HepG2 (cell line): ENCODE measurements around the gene ZDHHC14. TPM values are rescaled to one million over a fixed set of nuclear protein-coding genes. Genes with fewer than 3 reads are reported as not detected.

Experiments
- AGO2 ChIP-seq: fragments of 200-400 bp; formaldehyde crosslinking; optimal IDR thresholded peaks from 2 replicates; pipeline ENCODE3; 2017; ENCODE audit warnings: mild to moderate bottlenecking, low read depth, low read length, moderate library complexity
- ARID4A ChIP-seq: sonication (generic); formaldehyde crosslinking; IDR thresholded peaks from 2 replicates; pipeline ENCODE4 v1.5.0; 2020; ENCODE audit warnings: mild to moderate bottlenecking, missing genetic modification reagents, borderline replicate concordance
- DMAP1 ChIP-seq: IDR thresholded peaks from 2 replicates; pipeline ENCODE4 v1.6.1; 2016
- FIP1L1 ChIP-seq: fragments of 200-400 bp; formaldehyde crosslinking; IDR thresholded peaks from 2 replicates; pipeline ENCODE4 v1.6.1; 2018; ENCODE audit warnings: low read depth, mild to moderate bottlenecking, low read length, moderate library complexity, borderline replicate concordance; ENCODE audit not compliant: insufficient read depth
- HDAC1 ChIP-seq: sonication (generic); formaldehyde crosslinking; IDR thresholded peaks from 2 replicates; pipeline ENCODE4 v1.5.1; 2020; ENCODE audit warnings: mild to moderate bottlenecking, missing genetic modification reagents
- HNF4A ChIP-seq: sonication (generic); formaldehyde crosslinking; IDR thresholded peaks from 2 replicates; pipeline ENCODE4 v1.4.0; 2020; ENCODE audit warnings: missing genetic modification reagents
- MTA1 ChIP-seq: sonication (generic); formaldehyde crosslinking; IDR thresholded peaks from 2 replicates; pipeline ENCODE4 v1.4.0; 2020; ENCODE audit warnings: missing genetic modification reagents, mild to moderate bottlenecking, borderline replicate concordance
- NR3C1 ChIP-seq: sonication (generic); formaldehyde crosslinking; IDR thresholded peaks from 2 replicates; pipeline ENCODE4 v1.4.0; 2020; ENCODE audit warnings: missing genetic modification reagents
- SOX5 ChIP-seq: IDR thresholded peaks from 2 replicates; pipeline ENCODE4 v1.6.1; 2016; ENCODE audit warnings: borderline replicate concordance
- ZNF224 ChIP-seq: sonication (generic); formaldehyde crosslinking; IDR thresholded peaks from 2 replicates; pipeline ENCODE4 v1.5.0; 2020; ENCODE audit warnings: mild to moderate bottlenecking, missing genetic modification reagents
- ZSCAN29 ChIP-seq: sonication (generic); formaldehyde crosslinking; conservative IDR thresholded peaks from 2 replicates; pipeline ENCODE4 v1.4.0; 2020; ENCODE audit warnings: mild to moderate bottlenecking, missing genetic modification reagents
- polyA plus RNA-seq, 8 experiments: library from polyadenylated mRNA; depleted of rRNA in 3 of 8; stranded (reverse) in 7 of 8; unstranded in 1 of 8; fragments of >200 nt; fragmentation: Illumina TruSeq in 4 of 8; extraction: Trizol in 4 of 8; gene quantifications; 2 replicates each; pipeline versions ENCODE4 v1.2.1 to v1.2.3, GENCODE V29; 2011 to 2016; ENCODE audit warnings: low read depth in 4 of 8, missing spikeins in 1 of 8, mixed read lengths in 1 of 8; ENCODE audit not compliant: insufficient read depth in 1 of 8
- total RNA-seq, 5 experiments: library from RNA; depleted of rRNA; stranded (reverse); fragments of >200 nt; fragmentation: Illumina TruSeq; extraction: Trizol; gene quantifications; 2 replicates each; pipeline ENCODE4 v1.2.3, GENCODE V29; 2016; ENCODE audit warnings: low read depth in 1 of 5
- TF ChIP-seq, protein P1 (sequence below): sonication (generic); formaldehyde crosslinking; IDR thresholded peaks from 2 replicates; pipeline ENCODE4 v1.4.0; 2020; ENCODE audit warnings: mild to moderate bottlenecking, missing genetic modification reagents, borderline replicate concordance
- TF ChIP-seq, protein P2 (sequence below), 2 experiments: sonication (generic) in 1 of 2; formaldehyde crosslinking in 1 of 2; IDR thresholded peaks; 2 replicates each; pipeline versions ENCODE4 v1.4.0 to v1.6.1; 2016 to 2020; ENCODE audit warnings: borderline replicate concordance in 1 of 2, low read depth in 1 of 2, mild to moderate bottlenecking in 1 of 2, missing genetic modification reagents in 1 of 2

ZDHHC14 gene
- total and polyA plus RNA-seq, 2 of the 13 experiments (the other 11 are each of a cell fraction or from before 2014, with no cell fraction given) = 3.7 to 9.5 TPM

DNA sequence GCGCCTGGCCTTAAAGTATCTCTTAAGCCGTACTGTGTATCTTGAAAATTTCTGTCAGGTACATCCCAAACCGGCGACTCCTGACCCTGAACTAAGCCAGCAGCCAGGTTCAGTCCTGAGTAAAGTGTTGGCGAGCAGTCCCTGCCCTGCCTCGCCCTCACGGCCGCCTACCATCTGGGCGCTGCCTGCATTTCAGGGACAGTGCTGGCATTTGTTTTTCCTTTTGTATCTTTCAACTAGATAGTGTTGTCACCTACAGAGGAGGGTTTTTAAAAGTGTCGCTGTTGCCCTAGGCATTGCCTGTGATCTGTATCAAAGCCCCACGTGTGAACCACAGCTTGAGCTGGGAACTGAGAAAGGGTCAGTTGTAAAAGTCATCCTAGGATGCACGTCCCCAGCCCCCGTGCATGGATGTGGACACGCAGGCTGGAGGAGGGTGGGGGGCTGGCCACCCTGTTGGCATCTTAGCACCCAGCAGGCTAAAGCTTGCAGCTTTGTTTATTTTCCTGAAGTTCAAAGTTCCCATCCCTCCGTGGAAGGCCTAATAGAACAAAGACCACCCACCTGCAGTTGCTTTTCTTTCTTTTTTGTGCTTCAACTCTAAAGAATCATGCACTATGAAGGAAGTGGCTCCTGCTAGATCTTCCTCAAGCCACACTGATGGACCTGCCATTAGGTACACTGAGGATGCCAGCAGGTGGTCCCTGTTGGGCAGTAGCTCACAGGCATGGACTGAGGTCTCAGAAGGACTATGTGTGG lies 136.8 kb downstream of the ZDHHC14 start (continued):
- TF ChIP-seq FIP1L1 (no peak), DMAP1 (CRISPR knock-in tag) (no peak), MTA1 (CRISPR knock-in tag) (peak; percentile 89; the same call in 1 of the 2 replicates), ZNF224 (peak; percentile 66; the same call in 1 of the 2 replicates), HNF4A (CRISPR knock-in tag) (peak; percentile 76), ZSCAN29 (CRISPR knock-in tag) (no peak), ARID4A (CRISPR knock-in tag) (peak; percentile 50; the same call in 1 of the 2 replicates), HDAC1 (CRISPR knock-in tag) (peak; percentile 71), NR3C1 (CRISPR knock-in tag) (no peak), AGO2 (no peak), SOX5 (CRISPR knock-in tag) (peak; percentile 85)
- TF ChIP-seq, protein P1, sequence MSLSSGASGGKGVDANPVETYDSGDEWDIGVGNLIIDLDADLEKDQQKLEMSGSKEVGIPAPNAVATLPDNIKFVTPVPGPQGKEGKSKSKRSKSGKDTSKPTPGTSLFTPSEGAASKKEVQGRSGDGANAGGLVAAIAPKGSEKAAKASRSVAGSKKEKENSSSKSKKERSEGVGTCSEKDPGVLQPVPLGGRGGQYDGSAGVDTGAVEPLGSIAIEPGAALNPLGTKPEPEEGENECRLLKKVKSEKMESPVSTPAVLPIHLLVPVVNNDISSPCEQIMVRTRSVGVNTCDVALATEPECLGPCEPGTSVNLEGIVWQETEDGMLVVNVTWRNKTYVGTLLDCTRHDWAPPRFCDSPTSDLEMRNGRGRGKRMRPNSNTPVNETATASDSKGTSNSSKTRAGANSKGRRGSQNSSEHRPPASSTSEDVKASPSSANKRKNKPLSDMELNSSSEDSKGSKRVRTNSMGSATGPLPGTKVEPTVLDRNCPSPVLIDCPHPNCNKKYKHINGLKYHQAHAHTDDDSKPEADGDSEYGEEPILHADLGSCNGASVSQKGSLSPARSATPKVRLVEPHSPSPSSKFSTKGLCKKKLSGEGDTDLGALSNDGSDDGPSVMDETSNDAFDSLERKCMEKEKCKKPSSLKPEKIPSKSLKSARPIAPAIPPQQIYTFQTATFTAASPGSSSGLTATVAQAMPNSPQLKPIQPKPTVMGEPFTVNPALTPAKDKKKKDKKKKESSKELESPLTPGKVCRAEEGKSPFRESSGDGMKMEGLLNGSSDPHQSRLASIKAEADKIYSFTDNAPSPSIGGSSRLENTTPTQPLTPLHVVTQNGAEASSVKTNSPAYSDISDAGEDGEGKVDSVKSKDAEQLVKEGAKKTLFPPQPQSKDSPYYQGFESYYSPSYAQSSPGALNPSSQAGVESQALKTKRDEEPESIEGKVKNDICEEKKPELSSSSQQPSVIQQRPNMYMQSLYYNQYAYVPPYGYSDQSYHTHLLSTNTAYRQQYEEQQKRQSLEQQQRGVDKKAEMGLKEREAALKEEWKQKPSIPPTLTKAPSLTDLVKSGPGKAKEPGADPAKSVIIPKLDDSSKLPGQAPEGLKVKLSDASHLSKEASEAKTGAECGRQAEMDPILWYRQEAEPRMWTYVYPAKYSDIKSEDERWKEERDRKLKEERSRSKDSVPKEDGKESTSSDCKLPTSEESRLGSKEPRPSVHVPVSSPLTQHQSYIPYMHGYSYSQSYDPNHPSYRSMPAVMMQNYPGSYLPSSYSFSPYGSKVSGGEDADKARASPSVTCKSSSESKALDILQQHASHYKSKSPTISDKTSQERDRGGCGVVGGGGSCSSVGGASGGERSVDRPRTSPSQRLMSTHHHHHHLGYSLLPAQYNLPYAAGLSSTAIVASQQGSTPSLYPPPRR (CRISPR knock-in tag) = peak; percentile 88
- TF ChIP-seq, protein P2, sequence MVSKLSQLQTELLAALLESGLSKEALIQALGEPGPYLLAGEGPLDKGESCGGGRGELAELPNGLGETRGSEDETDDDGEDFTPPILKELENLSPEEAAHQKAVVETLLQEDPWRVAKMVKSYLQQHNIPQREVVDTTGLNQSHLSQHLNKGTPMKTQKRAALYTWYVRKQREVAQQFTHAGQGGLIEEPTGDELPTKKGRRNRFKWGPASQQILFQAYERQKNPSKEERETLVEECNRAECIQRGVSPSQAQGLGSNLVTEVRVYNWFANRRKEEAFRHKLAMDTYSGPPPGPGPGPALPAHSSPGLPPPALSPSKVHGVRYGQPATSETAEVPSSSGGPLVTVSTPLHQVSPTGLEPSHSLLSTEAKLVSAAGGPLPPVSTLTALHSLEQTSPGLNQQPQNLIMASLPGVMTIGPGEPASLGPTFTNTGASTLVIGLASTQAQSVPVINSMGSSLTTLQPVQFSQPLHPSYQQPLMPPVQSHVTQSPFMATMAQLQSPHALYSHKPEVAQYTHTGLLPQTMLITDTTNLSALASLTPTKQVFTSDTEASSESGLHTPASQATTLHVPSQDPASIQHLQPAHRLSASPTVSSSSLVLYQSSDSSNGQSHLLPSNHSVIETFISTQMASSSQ (IDR thresholded peaks at IDR 0.05; ENCODE audit: low read depth) = no peak
- TF ChIP-seq, protein P2 (CRISPR knock-in tag; IDR thresholded peaks at IDR 0.05; ENCODE audit: borderline replicate concordance) = peak; percentile 35; the same call in 1 of the 2 replicates
